K562 (cell line): ENCODE results near the gene KTI12. TPM values are rescaled to one million over a fixed set of nuclear protein-coding genes. Genes with fewer than 3 reads are reported as not detected.
A peak's percentile ranks its signal among the peaks of the same experiment; 100 is the strongest.

Source experiments
- CREB1 ChIP-seq, 2 experiments: sonication (generic) in 1 of 2; formaldehyde crosslinking in 1 of 2; IDR thresholded peaks; 2 replicates each; pipeline versions ENCODE4 v1.6.1 to v1.8.0; 2012 to 2022; ENCODE audit warnings: inconsistent platforms in 1 of 2, mild to moderate bottlenecking in 1 of 2, missing genetic modification reagents in 1 of 2, moderate library complexity in 1 of 2
- FOXK2 ChIP-seq, 2 experiments: fragments of 450-650 bp; IDR thresholded peaks in 1 of 2; conservative IDR thresholded peaks in 1 of 2; 2 replicates each; pipeline ENCODE4 v1.6.1; 2016; ENCODE audit warnings: low read depth in 2 of 2, mild to moderate bottlenecking in 1 of 2
- FOXM1 ChIP-seq, 2 experiments: fragments of 450-650 bp in 1 of 2; sonication (generic) in 1 of 2; formaldehyde crosslinking in 1 of 2; IDR thresholded peaks; 2 replicates each; pipeline versions ENCODE4 v1.6.1 to v1.9.0; 2017 to 2022; ENCODE audit warnings: low read depth in 2 of 2, mild to moderate bottlenecking in 2 of 2, missing genetic modification reagents in 1 of 2, moderate library complexity in 1 of 2
- KDM2B ChIP-seq: fragments of 250-450 bp; sonication (Bioruptor Pico); IDR thresholded peaks from 2 replicates; pipeline ENCODE4 v1.8.0; 2021; ENCODE audit warnings: mild to moderate bottlenecking, moderate library complexity
- SAP30 ChIP-seq: fragments of 200-600 bp; sonication (generic); IDR thresholded peaks from 2 replicates; pipeline ENCODE4 v1.6.1; 2012; ENCODE audit warnings: borderline replicate concordance, low read depth, mild to moderate bottlenecking, moderate library complexity, low read length, control low read depth, inconsistent platforms; ENCODE audit not compliant: insufficient read depth, poor library complexity, severe bottlenecking
- TBP ChIP-seq: optimal IDR thresholded peaks from 2 replicates; pipeline ENCODE3; 2011; ENCODE audit warnings: low read depth, low read length, improper control_type of control experiment
- TCF7L2 ChIP-seq: fragments of 150-350 bp; IDR thresholded peaks from 2 replicates; pipeline ENCODE4 v1.6.1; 2016; ENCODE audit warnings: low read depth, mild to moderate bottlenecking, low read length, moderate library complexity
- YY1 ChIP-seq, 3 experiments: IDR thresholded peaks; 2 replicates each; pipeline ENCODE4 v1.6.1; 2011; ENCODE audit warnings: low read length in 2 of 3, mild to moderate bottlenecking in 2 of 3, moderate library complexity in 2 of 3, borderline replicate concordance in 1 of 3, control low read depth in 1 of 3, low read depth in 1 of 3; ENCODE audit not compliant: insufficient read depth in 3 of 3, insufficient replicate concordance in 2 of 3, control insufficient read depth in 1 of 3, insufficient read length in 1 of 3; ENCODE audit errors: extremely low read depth in 1 of 3
- ZBTB1 ChIP-seq: sonication (generic); formaldehyde crosslinking; IDR thresholded peaks from 2 replicates; pipeline ENCODE4 v1.8.1; 2023; ENCODE audit warnings: missing genetic modification reagents, low read depth, mild to moderate bottlenecking, borderline replicate concordance
- ZBTB17 ChIP-seq: fragments of 450-650 bp; formaldehyde crosslinking; IDR thresholded peaks from 2 replicates; pipeline ENCODE4 v1.4.0; 2020; ENCODE audit warnings: mild to moderate bottlenecking
- ZBTB33 ChIP-seq: sonication (generic); formaldehyde crosslinking; IDR thresholded peaks from 2 replicates; pipeline ENCODE4 v1.8.1; 2023; ENCODE audit warnings: mild to moderate bottlenecking, missing genetic modification reagents
- ZFP91 ChIP-seq: sonication (generic); formaldehyde crosslinking; IDR thresholded peaks from 2 replicates; pipeline ENCODE4 v1.8.0; 2022; ENCODE audit warnings: mild to moderate bottlenecking, missing genetic modification reagents
- ZNF347 ChIP-seq: fragments of 450-650 bp; formaldehyde crosslinking; IDR thresholded peaks from 2 replicates; pipeline ENCODE4 v1.4.0; 2020; ENCODE audit warnings: low read depth, mild to moderate bottlenecking, moderate library complexity
- polyA plus RNA-seq, 8 experiments: library from polyadenylated mRNA; depleted of rRNA in 4 of 8; stranded (reverse) in 5 of 8; unstranded in 3 of 8; fragments of >200 nt; fragmentation: Nextera tagmentation in 2 of 8; fragmentation: Illumina TruSeq in 1 of 8; extraction: Ambion mirVana in 2 of 8; extraction: Trizol in 1 of 8; gene quantifications; 2 replicates each; pipeline versions ENCODE4 v1.2.1 to v1.2.3, GENCODE V29; 2011 to 2014; ENCODE audit warnings: inconsistent platforms in 1 of 8, missing spikeins in 1 of 8
- total RNA-seq, 7 experiments: library from RNA; depleted of rRNA in 6 of 7; stranded (reverse); fragments of >200 nt in 6 of 7; fragmentation: Illumina TruSeq in 2 of 7; extraction: Trizol in 2 of 7; gene quantifications; 2 replicates each; pipeline versions ENCODE4 v1.2.1 to v1.2.3, GENCODE V29; 2011 to 2021; ENCODE audit warnings: low replicate concordance in 1 of 7
- TF ChIP-seq, protein P1 (sequence below): fragments of 450-650 bp; IDR thresholded peaks from 2 replicates; pipeline ENCODE4 v1.6.1; 2016
- TF ChIP-seq, protein P2 (sequence below): fragments of 250-450 bp; sonication (Bioruptor Pico); IDR thresholded peaks from 2 replicates; pipeline ENCODE4 v1.5.1; 2021; ENCODE audit warnings: mild to moderate bottlenecking

The KTI12 gene
- total and polyA plus RNA-seq, 9 of the 15 experiments (the other 6 are each of a cell fraction or from before 2014, with no cell fraction given): 3.1 to 22.8 (median 11.6) TPM

- TF ChIP-seq ZBTB33 (CRISPR knock-in tag) (peak; percentile 45; the same call in 1 of the 2 replicates), KDM2B (peak; percentile 35; the same call in 1 of the 2 replicates), SAP30 (peak; percentile 93), FOXK2 (conservative IDR thresholded peaks at IDR 0.05 in 1 of 2, IDR thresholded peaks at IDR 0.05 in 1 of 2; ENCODE audit: low read depth in 2 of 2) (peak; percentile 76 to 78; a peak in 3 of 4 replicates), CREB1 (IDR thresholded peaks at IDR 0.05) (peak; percentile 87), CREB1 (CRISPR knock-in tag; IDR thresholded peaks at IDR 0.05) (peak; percentile 81), ZFP91 (CRISPR knock-in tag) (peak; percentile 50; the same call in 1 of the 2 replicates), ZBTB17 (CRISPR knock-in tag) (peak; percentile 76; the same call in 1 of the 2 replicates), FOXM1 (IDR thresholded peaks at IDR 0.05; ENCODE audit: low read depth) (no peak), FOXM1 (CRISPR knock-in tag; IDR thresholded peaks at IDR 0.05; ENCODE audit: low read depth) (peak; percentile 91; the same call in 1 of the 2 replicates), ZBTB1 (peak; percentile 78; the same call in 1 of the 2 replicates), TCF7L2 (peak; percentile 63; the same call in 1 of the 2 replicates), ZNF347 (CRISPR knock-in tag) (no peak), YY1 (IDR thresholded peaks at IDR 0.05; ENCODE audit: borderline replicate concordance in 1 of 3, control insufficient read depth in 1 of 3, extremely low read depth in 1 of 3, insufficient read depth in 3 of 3, insufficient read length in 1 of 3, insufficient replicate concordance in 2 of 3, low read depth in 1 of 3, low read length in 2 of 3) (peak; percentile 54 to 94 (median 90)), TBP (peak; percentile 73)
- TF ChIP-seq, protein P1, sequence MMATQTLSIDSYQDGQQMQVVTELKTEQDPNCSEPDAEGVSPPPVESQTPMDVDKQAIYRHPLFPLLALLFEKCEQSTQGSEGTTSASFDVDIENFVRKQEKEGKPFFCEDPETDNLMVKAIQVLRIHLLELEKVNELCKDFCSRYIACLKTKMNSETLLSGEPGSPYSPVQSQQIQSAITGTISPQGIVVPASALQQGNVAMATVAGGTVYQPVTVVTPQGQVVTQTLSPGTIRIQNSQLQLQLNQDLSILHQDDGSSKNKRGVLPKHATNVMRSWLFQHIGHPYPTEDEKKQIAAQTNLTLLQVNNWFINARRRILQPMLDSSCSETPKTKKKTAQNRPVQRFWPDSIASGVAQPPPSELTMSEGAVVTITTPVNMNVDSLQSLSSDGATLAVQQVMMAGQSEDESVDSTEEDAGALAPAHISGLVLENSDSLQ: peak; percentile 53; the same call in 1 of the 2 replicates
- TF ChIP-seq, protein P2, sequence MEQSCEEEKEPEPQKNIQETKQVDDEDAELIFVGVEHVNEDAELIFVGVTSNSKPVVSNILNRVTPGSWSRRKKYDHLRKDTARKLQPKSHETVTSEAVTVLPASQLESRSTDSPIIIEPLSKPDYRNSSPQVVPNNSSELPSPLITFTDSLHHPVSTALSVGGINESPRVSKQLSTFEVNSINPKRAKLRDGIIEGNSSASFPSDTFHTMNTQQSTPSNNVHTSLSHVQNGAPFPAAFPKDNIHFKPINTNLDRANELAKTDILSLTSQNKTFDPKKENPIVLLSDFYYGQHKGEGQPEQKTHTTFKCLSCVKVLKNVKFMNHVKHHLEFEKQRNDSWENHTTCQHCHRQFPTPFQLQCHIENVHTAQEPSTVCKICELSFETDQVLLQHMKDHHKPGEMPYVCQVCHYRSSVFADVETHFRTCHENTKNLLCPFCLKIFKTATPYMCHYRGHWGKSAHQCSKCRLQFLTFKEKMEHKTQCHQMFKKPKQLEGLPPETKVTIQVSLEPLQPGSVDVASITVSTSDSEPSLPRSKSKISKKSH (CRISPR knock-in tag): peak; percentile 69; the same call in 1 of the 2 replicates
These were observed at the start of gene KTI12 (continued) for GRCh38 chr1:52033190-52034049.
